K562 (cell line): ENCODE data around the gene PTPRF. TPM values are rescaled to one million over a fixed set of nuclear protein-coding genes. Genes with fewer than 3 reads are reported as not detected.

Source experiments
- ATAC-seq: fragments of 200-7000 bp; cut with Tn5 transposase; 3 replicates; pipeline ENCODE4 v1.9.1; 2020; ENCODE audit warnings: moderate library complexity
- BruUV-seq: library from RNA; stranded (reverse); fragments of 400-500 nt; replicated peaks from 2 replicates; lab custom pipeline; 2021; lab: Mats Ljungman, UMichigan
- CTCF ChIA-PET: fragments of 300-600 bp; formaldehyde crosslinking; extraction: SDS; loops from one replicate; lab custom pipeline; 2021; ENCODE audit warnings: low intra/inter-chr PET ratio; lab: Yijun Ruan, JAX
- POLR2A ChIA-PET: fragments of 300-600, 350-650 bp; sonication (Branson Sonifier 250); formaldehyde crosslinking; extraction: SDS; loops from one replicate; lab custom pipeline; 2021; ENCODE audit warnings: antibody characterized with exemption, inconsistent platforms; lab: Yijun Ruan, JAX
- DNase-seq, 4 experiments: peaks; one replicate each; pipeline versions ENCODE4 v3.0.0 to v3.0.0-alpha.2; 2011 to 2018; ENCODE audit warnings: low spot score in 3 of 4, mixed read lengths in 3 of 4; ENCODE audit errors: extremely low read depth in 1 of 4
- FAIRE-seq: peaks from 2 replicates; lab custom pipeline; 2011; peaks lifted over from hg19 to GRCh38; lab: Jason Lieb, UNC
- H2AFZ ChIP-seq: 2 replicates; pipeline ENCODE4 v1.6.0; 2011; ENCODE audit warnings: low read depth, low read length, control low read depth, inconsistent platforms
- H3K27ac ChIP-seq: fragments of 200-600 bp; 3 replicates; pipeline ENCODE4 v1.8.0; 2011; ENCODE audit warnings: low read depth, mild to moderate bottlenecking, control low read depth, inconsistent platforms, low read length, moderate library complexity, mixed read lengths; ENCODE audit errors: extremely low read depth
- H3K27me3 ChIP-seq, 2 experiments: fragments of 300-600 bp in 1 of 2; 2 replicates in 1 of 2; 3 replicates in 1 of 2; pipeline versions ENCODE4 v1.6.0 to v1.8.0; 2011; ENCODE audit warnings: inconsistent platforms in 2 of 2, low read length in 2 of 2, mild to moderate bottlenecking in 1 of 2, mixed read lengths in 1 of 2, moderate library complexity in 1 of 2; ENCODE audit not compliant: control insufficient read depth in 2 of 2, insufficient read depth in 2 of 2
- H3K36me3 ChIP-seq: fragments of 300-600 bp; 3 replicates; pipeline ENCODE4 v1.8.0; 2011; ENCODE audit warnings: mild to moderate bottlenecking, low read length, inconsistent platforms; ENCODE audit not compliant: control insufficient read depth, insufficient read depth
- H3K4me1 ChIP-seq, 2 experiments: fragments of 200-600 bp in 1 of 2; replicated peaks in 1 of 2; 2 replicates in 1 of 2; 3 replicates in 1 of 2; pipeline versions ENCODE4 v1.5.1 to v1.8.0; 2011; ENCODE audit warnings: inconsistent platforms in 2 of 2, low read length in 2 of 2, mild to moderate bottlenecking in 1 of 2, mixed read lengths in 1 of 2, moderate library complexity in 1 of 2; ENCODE audit not compliant: control insufficient read depth in 2 of 2, insufficient read depth in 2 of 2
- H3K4me2 ChIP-seq: 2 replicates; pipeline ENCODE4 v1.6.1; 2011; ENCODE audit warnings: low read length, control low read depth, inconsistent platforms, mixed read lengths; ENCODE audit not compliant: insufficient read depth
- H3K4me3 ChIP-seq: fragments of 200-600 bp; sonication (generic), shearing (Covaris generic); 2 replicates; pipeline ENCODE4 v1.5.1; 2016; ENCODE audit warnings: control low read depth, inconsistent platforms
- H3K79me2 ChIP-seq: fragments of 200-600 bp; 3 replicates; pipeline ENCODE4 v1.8.0; 2011; ENCODE audit warnings: low read length, inconsistent platforms; ENCODE audit not compliant: control insufficient read depth, insufficient read depth
- H3K9ac ChIP-seq, 2 experiments: 2 replicates each; pipeline versions ENCODE4 v1.6.0 to v1.6.1; 2011; ENCODE audit warnings: low read depth in 2 of 2, low read length in 2 of 2, control low read depth in 1 of 2, inconsistent platforms in 1 of 2, mild to moderate bottlenecking in 1 of 2, mixed read lengths in 1 of 2; ENCODE audit not compliant: insufficient read depth in 1 of 2
- H3K9me1 ChIP-seq: one replicate; pipeline ENCODE4 v1.6.0; 2011; ENCODE audit warnings: inconsistent platforms, mild to moderate bottlenecking, low read length, moderate library complexity; ENCODE audit not compliant: control insufficient read depth, insufficient read depth
- H3K9me3 ChIP-seq: replicated peaks from 2 replicates; pipeline ENCODE4 v1.5.1; 2011; ENCODE audit warnings: low read depth, low read length, inconsistent platforms; ENCODE audit not compliant: control insufficient read depth, insufficient read depth
- H4K20me1 ChIP-seq: replicated peaks from 2 replicates; pipeline ENCODE4 v1.6.1; 2011; ENCODE audit warnings: low read length, inconsistent platforms, mixed read lengths; ENCODE audit not compliant: control insufficient read depth, insufficient read depth
- FOXJ3 ChIP-seq: sonication (generic); formaldehyde crosslinking; IDR thresholded peaks from 2 replicates; pipeline ENCODE4 v1.4.0; 2020; ENCODE audit warnings: mild to moderate bottlenecking, missing genetic modification reagents
- IRF2 ChIP-seq: sonication (generic); formaldehyde crosslinking; IDR thresholded peaks from 2 replicates; pipeline ENCODE4 v1.8.1; 2022; ENCODE audit warnings: mild to moderate bottlenecking, missing genetic modification reagents
- NONO ChIP-seq, 2 experiments: fragments of 200-400 bp in 1 of 2; fragments of 450-650 bp in 1 of 2; formaldehyde crosslinking in 1 of 2; IDR thresholded peaks; 2 replicates each; pipeline ENCODE4 v1.6.1; 2017; ENCODE audit warnings: low read depth in 2 of 2, mild to moderate bottlenecking in 2 of 2, moderate library complexity in 2 of 2, low read length in 1 of 2
- TBL1XR1 ChIP-seq, 2 experiments: IDR thresholded peaks; 2 replicates each; pipeline ENCODE4 v1.6.1; 2012; ENCODE audit warnings: improper control_type of control experiment in 2 of 2, low read length in 2 of 2, mild to moderate bottlenecking in 1 of 2
- ZNF263 ChIP-seq: sonication (generic); formaldehyde crosslinking; IDR thresholded peaks from 2 replicates; pipeline ENCODE4 v1.8.0; 2022; ENCODE audit warnings: mild to moderate bottlenecking, missing genetic modification reagents, borderline replicate concordance
- ZNF644 ChIP-seq: fragments of 200-800 bp; sonication (Bioruptor generic); IDR thresholded peaks from 2 replicates; pipeline ENCODE4 v1.6.1; 2016; ENCODE audit warnings: low read depth, missing genetic modification characterization, missing compliant biosample characterization
- WGBS: fragments of 100-300 bp; shearing (Covaris generic); methylation state at CpG from one replicate; pipeline ENCODE4 v1.1.6; 2016; ENCODE audit warnings: low coverage, mixed read lengths; ENCODE audit not compliant: insufficient coverage; ENCODE audit errors: missing lambda C conversion rate; 5-methylcytosine and 5-hydroxymethylcytosine counted together
- in situ Hi-C: fragments of 300-500 bp; cut with MboI; formaldehyde crosslinking; loops from 4 replicates; pipeline ENCODE4 v1.15.0; 2018; ENCODE audit warnings: inconsistent platforms, mixed read lengths
- intact Hi-C: fragments of 100-400 bp; cut with micrococcal nuclease; formaldehyde crosslinking; loops from 2 replicates; pipeline ENCODE4 v1.14.2; 2022
- polyA plus RNA-seq, 8 experiments: library from polyadenylated mRNA; depleted of rRNA in 4 of 8; stranded (reverse) in 5 of 8; unstranded in 3 of 8; fragments of >200 nt; fragmentation: Nextera tagmentation in 2 of 8; fragmentation: Illumina TruSeq in 1 of 8; extraction: Ambion mirVana in 2 of 8; extraction: Trizol in 1 of 8; gene quantifications; 2 replicates each; pipeline versions ENCODE4 v1.2.1 to v1.2.3, GENCODE V29; 2011 to 2014; ENCODE audit warnings: inconsistent platforms in 1 of 8, missing spikeins in 1 of 8
- total RNA-seq, 7 experiments: library from RNA; depleted of rRNA in 6 of 7; stranded (reverse); fragments of >200 nt in 6 of 7; fragmentation: Illumina TruSeq in 2 of 7; extraction: Trizol in 2 of 7; gene quantifications; 2 replicates each; pipeline versions ENCODE4 v1.2.1 to v1.2.3, GENCODE V29; 2011 to 2021; ENCODE audit warnings: low replicate concordance in 1 of 7

Gene PTPRF
- total and polyA plus RNA-seq, 9 of the 15 experiments (the other 6 are each of a cell fraction or from before 2014, with no cell fraction given): 0.13 to 4.3 (median 1.1) TPM

DNA sequence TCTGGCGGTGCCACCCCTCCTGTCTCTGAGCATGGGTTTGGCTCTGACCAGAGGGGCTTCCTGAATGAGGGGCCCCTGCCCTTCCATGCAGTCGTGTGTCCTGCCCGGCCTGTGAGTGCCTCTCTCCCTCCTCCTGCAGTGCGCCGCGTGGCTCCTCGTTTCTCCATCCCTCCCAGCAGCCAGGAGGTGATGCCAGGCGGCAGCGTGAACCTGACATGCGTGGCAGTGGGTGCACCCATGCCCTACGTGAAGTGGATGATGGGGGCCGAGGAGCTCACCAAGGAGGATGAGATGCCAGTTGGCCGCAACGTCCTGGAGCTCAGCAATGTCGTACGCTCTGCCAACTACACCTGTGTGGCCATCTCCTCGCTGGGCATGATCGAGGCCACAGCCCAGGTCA lies 57.9 kb downstream of the PTPRF start:
- Histone ChIP-seq H3K27ac (no peak overlapping the region), H2AFZ (no peak overlapping the region), H3K9me1 (no peaks in the 10 kb centered on the region), H3K4me1 (peaks cover 0 to 12% of the 10 kb centered on the region in 2 experiments; a peak in 1 of 5 replicates), H3K36me3 (no peaks in the 10 kb centered on the region), H3K4me2 (no peak overlapping the region), H4K20me1 (peaks cover 20% of the 10 kb centered on the region), H3K79me2 (no peaks in the 10 kb centered on the region), H3K9ac (no peak overlapping the region), H3K9me3 (no peaks in the 10 kb centered on the region), H3K27me3 (peaks cover 18 to 87% of the 10 kb centered on the region in 2 experiments; a peak in 4 of 5 replicates), H3K4me3 (no peak overlapping the region)
- no TSS peak for BruUV-seq
- FAIRE-seq: no peak
- in situ Hi-C loops: no loop called here
- ChIA-PET CTCF (no interaction called here), POLR2A (interaction anchor here (0.6 to 0.9 kb wide), 3 partner anchors 10 to 31 kb away, joined by 3 to 4 read pairs (median 3); no protein-coding TSS in a partner anchor)
- TF ChIP-seq IRF2 (CRISPR knock-in tag) (0 out of 2 replicates have a peak, but pooled peaks have one; percentile 52), ZNF644 (tag) (no peak), FOXJ3 (no peak), TBL1XR1 (IDR thresholded peaks at IDR 0.05; ENCODE audit: low read length in 2 of 2) (no peak), NONO (IDR thresholded peaks at IDR 0.05; ENCODE audit: low read depth in 2 of 2, low read length in 1 of 2) (no peak), ZNF263 (CRISPR knock-in tag) (peak; percentile 65)
- no peak for DNase-seq
- ATAC-seq: no peak
- intact Hi-C loops: no loop called here
- 6% methylated on average over 17 of the region's 18 CpGs for WGBS
